Measurements from ENCODE around the gene CYTH2.

DNA sequence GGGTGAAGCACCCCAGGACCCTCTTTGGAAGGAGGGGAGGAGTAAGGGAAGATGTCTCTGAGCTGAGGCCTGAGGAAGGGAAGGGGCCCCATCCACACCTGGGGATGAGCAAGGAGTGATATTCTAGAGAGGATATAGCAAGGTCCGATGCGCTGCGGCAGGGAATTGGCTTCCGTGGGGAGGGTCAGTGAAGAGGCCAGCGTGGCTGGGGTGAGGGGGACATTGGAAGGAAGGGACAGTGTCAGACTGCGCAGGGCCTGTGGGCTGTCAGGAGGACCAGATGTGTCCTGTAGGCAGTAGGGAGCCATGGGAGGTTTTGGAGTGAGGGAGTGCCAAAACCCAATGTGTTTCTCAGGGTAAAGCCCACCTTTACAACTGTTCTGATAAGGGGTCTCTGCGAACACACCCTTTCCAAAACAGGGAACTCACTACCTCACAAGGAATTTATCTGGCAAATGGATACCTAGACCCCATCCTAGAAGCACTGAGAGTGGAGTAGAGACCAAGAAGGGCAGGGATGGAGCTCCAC lies 38.8 kb downstream of the CYTH2 start:
- no peak for TF ChIP-seq CTCF (IDR thresholded peaks at IDR 0.05; ENCODE audit: poor library complexity, severe bottlenecking)
- no peak for TF ChIP-seq EZH2 (IDR thresholded peaks at IDR 0.05; ENCODE audit: borderline replicate concordance, insufficient read depth, low read length, poor library complexity, severe bottlenecking)
- TF ChIP-seq REST (IDR thresholded peaks at IDR 0.05; ENCODE audit: borderline replicate concordance), result no peak
- TF ChIP-seq POLR2AphosphoS5 (IDR thresholded peaks at IDR 0.05), result no peak
- TF ChIP-seq RAD21 (conservative IDR thresholded peaks at IDR 0.05), result no peak
- TF ChIP-seq TAF1 (IDR thresholded peaks at IDR 0.05; ENCODE audit: low read depth), result no peak
- no peak for TF ChIP-seq EP300 (conservative IDR thresholded peaks at IDR 0.05; ENCODE audit: poor library complexity, severe bottlenecking)
- no peak for TF ChIP-seq SMC3 (conservative IDR thresholded peaks at IDR 0.05; ENCODE audit: poor library complexity)
- TF ChIP-seq MXI1 (conservative IDR thresholded peaks at IDR 0.05; ENCODE audit: poor library complexity, severe bottlenecking), result no peak
